H1 (cell line): ENCODE results near the gene ERGIC3. TPM values are rescaled to one million over a fixed set of nuclear protein-coding genes. Genes with fewer than 3 reads are reported as not detected.

Experiments used
- ATF2 ChIP-seq: IDR thresholded peaks from 2 replicates; pipeline ENCODE4 v1.6.1; 2012; ENCODE audit warnings: low read length, inconsistent platforms
- CHD1 ChIP-seq: IDR thresholded peaks from 2 replicates; pipeline ENCODE4 v1.6.1; 2012; ENCODE audit warnings: low read depth, low read length, improper control_type of control experiment
- EP300 ChIP-seq, 2 experiments: IDR thresholded peaks; 1 replicate in 1 of 2; 2 replicates in 1 of 2; pipeline ENCODE4 v1.6.1; 2011 to 2012; ENCODE audit warnings: low read depth in 2 of 2, low read length in 2 of 2, mild to moderate bottlenecking in 2 of 2, borderline replicate concordance in 1 of 2, inconsistent platforms in 1 of 2, moderate library complexity in 1 of 2
- ZNF274 ChIP-seq: IDR thresholded peaks from 2 replicates; pipeline ENCODE4 v1.7.0; 2012; ENCODE audit warnings: low read length, borderline replicate concordance; ENCODE audit errors: extremely low read depth
- polyA plus RNA-seq, 7 experiments: library from polyadenylated mRNA; depleted of rRNA in 3 of 7; stranded (reverse) in 5 of 7; unstranded in 2 of 7; fragments of >200 nt in 5 of 7; fragments of 200-250 nt in 2 of 7; gene quantifications; 1 replicate in 5 of 7; 2 replicates in 1 of 7; 4 replicates in 1 of 7; pipeline versions ENCODE4 v1.2.1 to v1.2.3, GENCODE V29; 2011 to 2013; ENCODE audit warnings: missing spikeins in 2 of 7, mixed read lengths in 2 of 7
- total RNA-seq: library from RNA; stranded (reverse); fragmentation: NEBNext Ultra II Directional; extraction: Animal tissue kit (Norgen Biotek cat#: 25700); gene quantifications from 2 replicates; pipeline ENCODE4 v1.2.1, GENCODE V29; 2021

The ERGIC3 gene
- total and polyA plus RNA-seq, 2 of the 8 experiments (the other 6 are each of a cell fraction or from before 2014, with no cell fraction given), result 178 to 341 TPM

DNA sequence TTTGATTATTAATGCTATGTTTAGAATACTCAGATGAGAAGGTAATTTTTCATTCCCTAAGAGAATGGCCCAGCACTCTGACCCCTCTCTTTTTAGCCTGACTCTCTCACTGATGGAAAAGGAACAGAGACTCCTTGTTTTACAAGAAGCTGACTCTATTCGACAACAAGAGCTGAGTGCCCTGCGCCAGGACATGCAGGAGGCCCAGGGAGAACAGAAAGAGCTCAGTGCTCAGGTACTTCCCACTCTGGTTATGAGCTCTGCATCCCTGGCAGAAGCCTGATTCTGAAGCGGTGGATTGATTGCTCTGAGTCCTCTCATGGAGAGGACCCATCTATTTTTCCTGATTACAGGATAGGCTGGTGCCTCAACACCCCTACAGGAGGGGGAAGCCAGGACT lies 45.4 kb upstream of the ERGIC3 start (continued):
- TF ChIP-seq ZNF274 (no peak), EP300 (IDR thresholded peaks at IDR 0.05; ENCODE audit: borderline replicate concordance in 1 of 2, low read depth in 2 of 2, low read length in 2 of 2) (no peak), ATF2 (no peak), CHD1 (no peak)
- TF ChIP-seq, all 59 proteins: peak for 0
